ENCODE results near the gene RIPOR3. TPM values are rescaled to one million over a fixed set of nuclear protein-coding genes. Genes with fewer than 3 reads are reported as not detected.

The RIPOR3 gene
- total and polyA plus RNA-seq, 12 donors, result 1.6 to 50.2 (median 3.3) TPM

- TF ChIP-seq, protein P1, sequence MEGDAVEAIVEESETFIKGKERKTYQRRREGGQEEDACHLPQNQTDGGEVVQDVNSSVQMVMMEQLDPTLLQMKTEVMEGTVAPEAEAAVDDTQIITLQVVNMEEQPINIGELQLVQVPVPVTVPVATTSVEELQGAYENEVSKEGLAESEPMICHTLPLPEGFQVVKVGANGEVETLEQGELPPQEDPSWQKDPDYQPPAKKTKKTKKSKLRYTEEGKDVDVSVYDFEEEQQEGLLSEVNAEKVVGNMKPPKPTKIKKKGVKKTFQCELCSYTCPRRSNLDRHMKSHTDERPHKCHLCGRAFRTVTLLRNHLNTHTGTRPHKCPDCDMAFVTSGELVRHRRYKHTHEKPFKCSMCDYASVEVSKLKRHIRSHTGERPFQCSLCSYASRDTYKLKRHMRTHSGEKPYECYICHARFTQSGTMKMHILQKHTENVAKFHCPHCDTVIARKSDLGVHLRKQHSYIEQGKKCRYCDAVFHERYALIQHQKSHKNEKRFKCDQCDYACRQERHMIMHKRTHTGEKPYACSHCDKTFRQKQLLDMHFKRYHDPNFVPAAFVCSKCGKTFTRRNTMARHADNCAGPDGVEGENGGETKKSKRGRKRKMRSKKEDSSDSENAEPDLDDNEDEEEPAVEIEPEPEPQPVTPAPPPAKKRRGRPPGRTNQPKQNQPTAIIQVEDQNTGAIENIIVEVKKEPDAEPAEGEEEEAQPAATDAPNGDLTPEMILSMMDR (IDR thresholded peaks at IDR 0.05), result no peak
- Histone ChIP-seq H3K9me3 (no peaks in the 10 kb centered on the region), H3K4me3 (no peak overlapping the region), H3K36me3 (peaks cover 0 to 100% (median 31%) of the 10 kb centered on the region in 9 donors), H3K4me1 (peaks cover 0 to 10% (median 0%) of the 10 kb centered on the region in 9 donors), H3K27ac (no peak overlapping the region), H3K27me3 (no peaks in the 10 kb centered on the region)
- no peak for ATAC-seq
- intact Hi-C loops (cut with DNase I), result loop anchor here in 3 of 10 donors (5.0 kb wide), 3 partner anchors 101 to 396 kb away; no protein-coding TSS in a partner anchor
- 92% methylated on average over 15 of the region's 15 CpGs for WGBS, 2 donors
- no peak for DNase-seq
These were observed 107.7 kb downstream of the RIPOR3 start for GRCh38 chr20:50583442-50584150.

- TF ChIP-seq, protein P1 (IDR thresholded peaks at IDR 0.05), result no peak
- Histone ChIP-seq H3K27me3 (no peaks in the 10 kb centered on the region), H3K4me3 (no peak overlapping the region), H3K27ac (no peak overlapping the region), H3K9me3 (no peaks in the 10 kb centered on the region), H3K4me1 (peaks cover 0 to 7% (median 0%) of the 10 kb centered on the region in 9 donors), H3K36me3 (peaks cover 0 to 100% (median 40%) of the 10 kb centered on the region in 9 donors)
- intact Hi-C loops (cut with DNase I), result loop anchor here in 3 of 10 donors (5.0 kb wide), 3 partner anchors 100 to 395 kb away; no protein-coding TSS in a partner anchor
- ATAC-seq (no peak), DNase-seq (no peak)
- WGBS, 2 donors, result 93% methylated on average over 26 of the region's 26 CpGs
These were observed 108.6 kb downstream of the RIPOR3 start for GRCh38 chr20:50582591-50583234.

DNA sequence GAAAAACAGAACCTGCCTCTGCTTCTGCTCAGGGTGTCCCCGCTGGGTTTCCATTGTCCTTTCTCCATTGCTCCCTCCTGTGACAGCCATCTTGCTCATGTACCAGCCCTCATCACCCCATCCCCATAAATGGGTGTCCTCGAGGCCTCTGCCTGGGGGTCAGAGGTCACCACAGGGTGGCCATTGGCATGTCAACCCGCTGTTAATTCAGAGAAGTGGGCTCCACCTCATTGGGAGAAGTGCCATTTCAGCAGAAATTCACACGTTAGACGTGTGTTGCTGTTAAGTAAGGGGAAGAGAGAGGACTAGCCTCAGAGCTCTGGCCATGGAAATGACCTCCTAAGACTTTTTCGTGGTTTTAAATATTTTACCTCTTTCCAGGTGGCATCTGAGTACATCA is 109.2 kb downstream of the RIPOR3 start:
- Histone ChIP-seq H3K36me3 (peaks cover 0 to 100% (median 44%) of the 10 kb centered on the region in 9 donors), H3K4me3 (no peak overlapping the region), H3K9me3 (no peaks in the 10 kb centered on the region), H3K27ac (no peak overlapping the region), H3K27me3 (no peaks in the 10 kb centered on the region), H3K4me1 (peaks cover 0 to 13% (median 0%) of the 10 kb centered on the region in 9 donors)
- DNase-seq (no peak), ATAC-seq (no peak)
- TF ChIP-seq, protein P1 (IDR thresholded peaks at IDR 0.05), result no peak
- 82 to 87% methylated on average over 6 of the region's 6 CpGs for WGBS, 2 donors
- intact Hi-C loops (cut with DNase I), result loop anchor here in 3 of 10 donors (5.0 kb wide), 3 partner anchors 100 to 395 kb away; no protein-coding TSS in a partner anchor

- H3K27ac ChIP-seq, result no peak overlapping the region
- ATAC-seq (no peak), DNase-seq (no peak)
- peaks cover 0 to 100% (median 40%) of the 10 kb centered on the region in 9 donors for H3K36me3 ChIP-seq
- TF ChIP-seq, protein P1 (IDR thresholded peaks at IDR 0.05), result no peak
- peaks cover 0 to 24% (median 10%) of the 10 kb centered on the region in 9 donors for H3K4me1 ChIP-seq
- H3K4me3 ChIP-seq, result no peak overlapping the region
- 90 to 94% methylated on average over 21 of the region's 21 CpGs for WGBS, 2 donors
- intact Hi-C loops (cut with DNase I), result loop anchor here in 5 of 10 donors (2.0 to 5.0 kb wide), 5 partner anchors 99 to 394 kb away; no protein-coding TSS in a partner anchor
- H3K9me3 ChIP-seq, result no peaks in the 10 kb centered on the region
- no peaks in the 10 kb centered on the region for H3K27me3 ChIP-seq
These were observed 110.3 kb downstream of the RIPOR3 start for GRCh38 chr20:50580842-50581544.
